Body of pancreas (tissue), 4 donors: ENCODE data around the gene VGLL4.

Source experiments
- CTCF ChIP-seq, 7 experiments: fragments of 450-650 bp in 4 of 7; fragments of 200-600 bp in 3 of 7; sonication (generic) in 3 of 7; IDR thresholded peaks; one replicate each; pipeline ENCODE4 v1.5.1; 2016 to 2019; ENCODE audit warnings: antibody characterized with exemption in 7 of 7
- POLR2A ChIP-seq, 3 donors: fragments of 450-650 bp; IDR thresholded peaks; one replicate each; pipeline ENCODE4 v1.6.1; 2016; ENCODE audit warnings: antibody characterized with exemption in 3 of 3, mild to moderate bottlenecking in 2 of 3

- TF ChIP-seq CTCF (IDR thresholded peaks at IDR 0.05) (no peak), POLR2A (IDR thresholded peaks at IDR 0.05) (no peak)
Observed at GRCh38 chr3:11624704-11625375, 18.9 kb downstream of the VGLL4 start.
